GM19468 (cell line): ENCODE data around the gene RPL36A.

ENCODE experiments used
- ATAC-seq: cut with Tn5 transposase; IDR thresholded peaks from one replicate; pipeline ENCODE4 v1.9.1; 2021; ENCODE audit warnings: mild to moderate bottlenecking, moderate library complexity, moderate number of reproducible peaks; ENCODE audit not compliant: unreplicated experiment; ENCODE audit errors: extremely low read depth

The RPL36A gene

GRCh38 chrX:101427954-101428353 is 37.1 kb downstream of the RPL36A start:
- no peak for ATAC-seq

- no peak for ATAC-seq
These were observed 39.1 kb downstream of the RPL36A start for GRCh38 chrX:101429934-101430333.

- ATAC-seq: no peak
These were observed 39.8 kb downstream of the RPL36A start for GRCh38 chrX:101430457-101431078.

- no peak for ATAC-seq
These were observed 51.3 kb downstream of the RPL36A start for GRCh38 chrX:101442085-101442484.
